Measurements from ENCODE around the gene ABTB1.

- no peak for TF ChIP-seq CTCF (IDR thresholded peaks at IDR 0.05)
- TF ChIP-seq POLR2A (IDR thresholded peaks at IDR 0.05) = no peak
- no peak for TF ChIP-seq EP300 (IDR thresholded peaks at IDR 0.05)
Measured at GRCh38 chr3:127716384-127716783, 43.6 kb downstream of the ABTB1 start.

Measured in sigmoid colon (tissue), 4 donors.